GM18858 (cell line): ENCODE measurements around the gene MRAP2.

Experiments used
- ATAC-seq: cut with Tn5 transposase; IDR thresholded peaks from one replicate; pipeline ENCODE4 v1.9.1; 2021; ENCODE audit not compliant: unreplicated experiment

The MRAP2 gene, protein sequence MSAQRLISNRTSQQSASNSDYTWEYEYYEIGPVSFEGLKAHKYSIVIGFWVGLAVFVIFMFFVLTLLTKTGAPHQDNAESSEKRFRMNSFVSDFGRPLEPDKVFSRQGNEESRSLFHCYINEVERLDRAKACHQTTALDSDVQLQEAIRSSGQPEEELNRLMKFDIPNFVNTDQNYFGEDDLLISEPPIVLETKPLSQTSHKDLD

GRCh38 chr6:84033523-84034451 is at the start of gene MRAP2:
Gene MRAP2 (plus strand): TSS chr6:84033772. CDS start chr6:84055319, 21,547 bp downstream.
- no peak for ATAC-seq

DNA sequence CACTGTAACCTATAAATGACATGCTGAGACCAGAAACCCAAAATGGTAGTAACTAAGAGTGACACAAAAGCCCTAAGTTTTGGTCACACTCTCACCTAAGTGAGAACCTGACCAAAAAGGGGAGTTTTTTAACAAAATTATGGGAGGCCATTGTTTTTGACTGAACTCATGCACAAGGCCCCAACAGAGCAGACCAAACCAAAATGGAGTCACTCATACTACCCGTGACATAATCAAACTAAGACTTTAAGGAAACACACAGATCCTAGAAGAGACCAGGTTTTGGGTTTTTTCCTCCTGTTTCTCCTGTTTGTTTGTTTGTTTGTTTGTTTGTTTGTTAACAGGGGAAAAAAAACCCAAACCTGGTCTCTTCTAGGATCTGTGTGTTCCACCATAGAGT is 49.2 kb upstream of the MRAP2 start:
- ATAC-seq: no peak

DNA sequence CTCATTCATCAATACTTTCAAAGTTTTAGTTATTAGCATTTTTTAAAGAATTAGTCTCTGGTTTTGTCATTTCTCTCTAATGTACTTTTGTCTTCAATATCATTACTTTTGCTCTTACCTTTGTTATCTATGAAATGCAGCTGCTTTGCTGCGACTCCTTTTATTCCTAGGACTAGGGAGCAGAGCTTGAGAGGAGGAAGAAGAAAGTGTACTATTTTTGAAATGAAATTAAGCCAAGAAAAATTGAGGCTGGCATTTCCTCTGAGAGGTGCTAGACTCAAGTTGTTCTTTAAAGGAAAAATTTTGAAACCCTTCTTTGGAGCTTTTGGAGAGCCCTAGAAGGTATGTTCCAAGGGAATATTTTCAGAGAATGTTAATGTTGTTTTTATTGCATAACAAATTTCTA is 48.3 kb upstream of the MRAP2 start:
- ATAC-seq: no peak

- ATAC-seq: no peak
These were observed 47.9 kb upstream of the MRAP2 start for GRCh38 chr6:83985715-83986114.

- no peak for ATAC-seq
These were observed 35.5 kb upstream of the MRAP2 start for GRCh38 chr6:83998021-83998584.

DNA sequence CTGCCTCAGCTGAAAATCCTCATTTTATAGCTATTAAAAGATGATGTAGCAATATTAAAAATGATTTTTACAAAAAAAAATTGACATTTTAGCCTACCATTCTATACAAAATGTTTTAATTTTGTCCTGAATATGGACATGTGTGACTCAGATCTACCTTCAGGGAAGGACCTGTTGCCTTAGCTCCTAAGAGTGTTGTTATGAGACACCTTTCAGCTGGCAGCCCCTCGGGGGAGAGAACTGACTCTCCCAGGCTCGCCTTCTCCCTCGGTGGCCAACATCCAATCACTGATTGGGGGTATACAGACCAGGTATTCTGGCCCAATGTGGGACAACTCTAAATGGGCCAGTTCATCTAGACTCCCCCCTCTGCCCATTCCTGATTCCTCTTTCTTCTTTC is 32.5 kb upstream of the MRAP2 start:
- no peak for ATAC-seq

GRCh38 chr6:84002226-84002625 is 31.3 kb upstream of the MRAP2 start:
- ATAC-seq: no peak

GRCh38 chr6:84003131-84003530 is 30.4 kb upstream of the MRAP2 start:
- ATAC-seq: no peak

GRCh38 chr6:84003654-84004053 is 29.9 kb upstream of the MRAP2 start:
- ATAC-seq: no peak

GRCh38 chr6:84007871-84008270 is 25.7 kb upstream of the MRAP2 start:
- ATAC-seq: no peak

DNA sequence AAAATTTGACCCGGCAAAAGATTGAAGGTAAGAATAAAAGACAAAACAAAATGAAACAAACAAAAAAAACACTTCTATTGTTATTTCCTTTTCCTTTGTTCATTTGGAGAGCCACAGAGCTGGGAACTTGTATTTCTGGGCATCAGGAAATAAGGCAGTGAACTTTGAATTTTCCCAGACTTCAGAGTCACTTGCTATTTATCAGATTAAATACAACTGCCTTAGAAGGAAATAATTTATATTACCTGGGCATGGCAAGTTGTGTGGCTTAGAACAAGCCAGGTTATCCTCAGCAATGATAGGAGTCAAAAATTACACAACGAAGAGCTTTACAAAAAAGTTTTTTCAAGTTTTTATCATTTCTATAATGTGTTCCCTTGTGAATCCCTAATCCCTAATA is 20.2 kb upstream of the MRAP2 start:
- ATAC-seq: no peak

DNA sequence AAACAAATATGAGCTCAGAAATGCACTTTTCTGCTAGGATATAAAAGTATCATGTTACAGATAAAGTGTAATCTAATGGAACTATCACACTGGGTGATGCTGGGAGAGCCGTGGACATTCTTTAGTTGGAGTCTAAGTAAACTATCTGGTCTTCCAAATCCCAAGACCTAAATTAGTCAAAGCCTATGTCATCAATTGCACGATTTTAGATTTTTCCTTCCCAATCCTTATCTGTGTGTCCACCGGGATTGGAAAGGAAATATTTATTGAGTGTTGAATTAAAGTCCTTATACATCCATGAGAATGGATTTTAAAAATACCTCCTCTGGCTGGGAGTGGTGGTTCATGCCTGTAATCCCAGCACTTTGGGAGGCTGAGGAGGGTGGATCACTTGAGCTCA is 19.6 kb upstream of the MRAP2 start:
- no peak for ATAC-seq

- no peak for ATAC-seq
These were observed 17.5 kb upstream of the MRAP2 start for GRCh38 chr6:84016029-84016428.

- peak; percentile 82 for ATAC-seq
These were observed 15.7 kb upstream of the MRAP2 start for GRCh38 chr6:84017709-84018452.

DNA sequence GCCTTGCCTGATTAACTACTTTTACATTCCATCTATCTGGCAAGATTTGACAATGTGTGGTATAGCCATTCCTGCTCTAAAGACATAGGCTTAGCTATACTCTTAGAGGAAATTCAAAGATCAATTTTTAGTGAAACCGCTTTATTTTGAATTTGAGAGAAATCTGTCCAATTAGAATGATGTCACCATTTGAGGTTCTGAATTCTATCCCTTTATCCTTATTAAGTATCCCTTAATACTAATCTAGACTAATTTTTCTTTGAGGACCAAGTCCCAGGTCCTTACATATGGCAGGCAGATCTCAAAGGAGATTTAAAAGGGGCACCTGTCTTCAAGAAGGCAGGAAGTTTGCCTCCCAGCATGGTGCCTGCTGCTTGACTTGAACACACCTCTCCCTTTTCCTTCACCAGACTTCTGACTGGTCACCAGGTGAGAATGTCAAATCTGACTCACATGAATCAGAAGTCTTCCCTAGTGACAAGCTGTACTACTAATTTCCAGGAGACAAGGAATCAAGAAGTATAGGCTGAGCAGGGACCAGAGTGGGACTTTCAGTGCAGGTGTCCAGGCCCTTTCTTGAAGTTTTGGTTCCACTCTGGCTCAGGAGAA is 15.0 kb upstream of the MRAP2 start:
- no peak for ATAC-seq

- ATAC-seq: no peak
These were observed 14.3 kb upstream of the MRAP2 start for GRCh38 chr6:84019141-84019841.

DNA sequence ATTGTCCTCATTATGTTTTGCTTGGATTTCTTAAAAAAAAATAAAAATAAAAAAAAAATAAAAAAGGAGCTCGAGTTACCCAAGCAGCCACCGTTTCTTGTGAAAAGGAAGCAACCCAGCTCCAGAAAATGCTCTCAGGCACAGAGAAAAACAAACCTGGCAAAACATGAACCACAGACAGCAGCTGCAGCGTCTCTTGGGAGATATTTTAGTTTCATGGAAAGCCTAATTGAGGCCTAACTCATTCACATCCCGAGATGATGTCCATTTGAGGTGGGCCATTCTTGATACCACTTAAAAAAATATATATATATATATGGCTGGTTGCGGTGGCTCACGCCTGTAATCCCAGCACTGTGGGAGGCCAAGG is 13.7 kb upstream of the MRAP2 start:
- ATAC-seq: no peak

DNA sequence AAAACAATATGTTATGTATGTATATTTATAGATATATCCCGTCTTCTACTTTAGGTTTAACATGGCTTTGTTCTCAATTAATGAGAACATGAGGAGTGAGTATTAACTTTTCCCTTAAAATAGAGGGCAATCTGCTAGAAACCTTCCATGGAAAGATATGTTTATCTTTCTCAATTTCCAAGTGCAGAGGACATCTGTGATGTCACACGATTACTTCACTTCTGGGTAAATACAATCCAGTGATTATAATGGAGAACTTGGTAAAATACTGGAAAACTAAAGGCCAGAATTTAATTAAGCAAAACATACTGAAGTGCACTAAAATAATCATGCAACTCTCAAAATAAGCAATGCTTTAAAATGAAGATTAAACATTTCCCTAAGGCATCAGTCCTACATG is 11.9 kb upstream of the MRAP2 start:
- ATAC-seq: no peak

GRCh38 chr6:84026721-84027164 is 6.8 kb upstream of the MRAP2 start:
- ATAC-seq: no peak
